ENCODE results near the gene APOBEC2. TPM values are rescaled to one million over a fixed set of nuclear protein-coding genes. Genes with fewer than 3 reads are reported as not detected.
A peak's percentile ranks its signal among the peaks of the same experiment; 100 is the strongest.

Gene APOBEC2
- total and polyA plus RNA-seq, 2 of the 13 experiments (the other 11 are each of a cell fraction or from before 2014, with no cell fraction given): 0.09 TPM; not detected in 1

- Histone ChIP-seq H3K27me3 (ENCODE audit: control insufficient read depth in 1 of 2, insufficient read depth in 2 of 2, low read length in 2 of 2) (no peaks in the 10 kb centered on the region), H3K27ac (ENCODE audit: extremely low read length, insufficient read depth, low read length) (no peak overlapping the region), H3K9ac (ENCODE audit: insufficient read depth, low read depth, low read length) (no peak overlapping the region), H3K4me3 (replicated peaks in 1 of 3; ENCODE audit: insufficient read depth in 1 of 3, low read depth in 2 of 3, low read length in 3 of 3) (no peak overlapping the region), H4K20me1 (ENCODE audit: insufficient read depth, low read length) (no peaks in the 10 kb centered on the region), H3K4me2 (ENCODE audit: low read depth, low read length) (no peak overlapping the region), H3K9me3 (ENCODE audit: low read length) (no peaks in the 10 kb centered on the region), H3K36me3 (replicated peaks in 1 of 2; ENCODE audit: control insufficient read depth in 1 of 2, insufficient read depth in 2 of 2, low read length in 2 of 2) (no peaks in the 10 kb centered on the region), H2AFZ (ENCODE audit: low read length) (no peak overlapping the region), H3K4me1 (ENCODE audit: insufficient read depth, low read length) (peaks cover 22% of the 10 kb centered on the region), H3K79me2 (ENCODE audit: insufficient read depth, low read length) (no peaks in the 10 kb centered on the region)
- FAIRE-seq: no peak
- 100% methylated on average over 1 of the region's 1 CpG for WGBS (ENCODE audit: low lambda C conversion rate)
- DNase-seq (ENCODE audit: low spot score): no peak
- intact Hi-C loops (cut with micrococcal nuclease; ENCODE audit: unreplicated experiment): no loop called here
- in situ Hi-C loops (cut with HindIII; ENCODE audit: extremely low pct_ligation_motif_present, low pct_unique_long_range_greater_than_20kb): no loop called here
- POLR2A ChIA-PET: no interaction called here
- ATAC-seq: no peak
- BruUV-seq (replicated peaks): no TSS peak
- TF ChIP-seq ZMYM4 (CRISPR knock-in tag; IDR thresholded peaks at IDR 0.05): no peak
- TF ChIP-seq ZNF329 (CRISPR knock-in tag; IDR thresholded peaks at IDR 0.05; ENCODE audit: low read depth): no peak
- CTCF ChIA-PET (ENCODE audit: low intra/inter-chr PET ratio, low total read pairs): no interaction called here
These were observed 35.3 kb upstream of the APOBEC2 start for GRCh38 chr6:41017663-41018062.

GRCh38 chr6:41021832-41022231 lies 31.2 kb upstream of the APOBEC2 start:
- Histone ChIP-seq H3K4me2 (ENCODE audit: low read depth, low read length) (no peak overlapping the region), H3K9ac (ENCODE audit: insufficient read depth, low read depth, low read length) (no peak overlapping the region), H3K27ac (ENCODE audit: extremely low read length, insufficient read depth, low read length) (no peak overlapping the region), H3K4me1 (ENCODE audit: insufficient read depth, low read length) (0 out of 2 replicates have a peak, but pooled peaks cover 7% of the 10 kb centered on the region), H3K4me3 (replicated peaks in 1 of 3; ENCODE audit: insufficient read depth in 1 of 3, low read depth in 2 of 3, low read length in 3 of 3) (no peak overlapping the region), H3K36me3 (replicated peaks in 1 of 2; ENCODE audit: control insufficient read depth in 1 of 2, insufficient read depth in 2 of 2, low read length in 2 of 2) (no peaks in the 10 kb centered on the region), H3K79me2 (ENCODE audit: insufficient read depth, low read length) (no peaks in the 10 kb centered on the region), H3K9me3 (ENCODE audit: low read length) (no peaks in the 10 kb centered on the region), H3K27me3 (ENCODE audit: control insufficient read depth in 1 of 2, insufficient read depth in 2 of 2, low read length in 2 of 2) (no peaks in the 10 kb centered on the region), H4K20me1 (ENCODE audit: insufficient read depth, low read length) (no peaks in the 10 kb centered on the region), H2AFZ (ENCODE audit: low read length) (no peak overlapping the region)
- no peak for FAIRE-seq
- DNase-seq (ENCODE audit: low spot score): peak; percentile 71
- peak; percentile 93 for ATAC-seq
- no TSS peak for BruUV-seq (replicated peaks)
- WGBS (ENCODE audit: low lambda C conversion rate): 50% methylated on average over 3 of the region's 3 CpGs
- CTCF ChIA-PET (ENCODE audit: low intra/inter-chr PET ratio, low total read pairs): interaction anchor here (1.1 to 1.5 kb wide), 3 partner anchors 16 to 127 kb away, joined by 3 to 5 read pairs (median 4); no protein-coding TSS in a partner anchor
- intact Hi-C loops (cut with micrococcal nuclease; ENCODE audit: unreplicated experiment): no loop called here
- in situ Hi-C loops (cut with HindIII; ENCODE audit: extremely low pct_ligation_motif_present, low pct_unique_long_range_greater_than_20kb): loop anchor here (5.0 kb wide), 1 partner anchor 125 kb away; no protein-coding TSS in a partner anchor
- TF ChIP-seq SMC3 (IDR thresholded peaks at IDR 0.05; ENCODE audit: low read length) (peak; percentile 44; the same call in 1 of the 2 replicates), STAG1 (CRISPR knock-in tag; IDR thresholded peaks at IDR 0.05) (peak; percentile 91), SALL1 (CRISPR knock-in tag; IDR thresholded peaks at IDR 0.05) (0 out of 2 replicates have a peak, but pooled peaks have one; percentile 10), XRCC5 (optimal IDR thresholded peaks at IDR 0.05; ENCODE audit: low read length) (peak; percentile 59), JUN (CRISPR knock-in tag; IDR thresholded peaks at IDR 0.05) (no peak), JDP2 (CRISPR knock-in tag; IDR thresholded peaks at IDR 0.05; ENCODE audit: borderline replicate concordance) (no peak), ZNF451 (CRISPR knock-in tag; IDR thresholded peaks at IDR 0.05) (0 out of 2 replicates have a peak, but pooled peaks have one; percentile 38), REPIN1 (CRISPR knock-in tag; IDR thresholded peaks at IDR 0.05; ENCODE audit: borderline replicate concordance, low read depth) (peak; percentile 52; the same call in 1 of the 2 replicates), ZNF331 (CRISPR knock-in tag; IDR thresholded peaks at IDR 0.05) (peak; percentile 26; the same call in 1 of the 2 replicates), ZNF34 (CRISPR knock-in tag; IDR thresholded peaks at IDR 0.05; ENCODE audit: borderline replicate concordance) (no peak), RXRB (CRISPR knock-in tag; IDR thresholded peaks at IDR 0.05; ENCODE audit: borderline replicate concordance) (peak; percentile 19; the same call in 1 of the 2 replicates), RAD21 (CRISPR knock-in tag; IDR thresholded peaks at IDR 0.05) (peak; percentile 51; the same call in 1 of the 2 replicates)
- TF ChIP-seq, protein P1, sequence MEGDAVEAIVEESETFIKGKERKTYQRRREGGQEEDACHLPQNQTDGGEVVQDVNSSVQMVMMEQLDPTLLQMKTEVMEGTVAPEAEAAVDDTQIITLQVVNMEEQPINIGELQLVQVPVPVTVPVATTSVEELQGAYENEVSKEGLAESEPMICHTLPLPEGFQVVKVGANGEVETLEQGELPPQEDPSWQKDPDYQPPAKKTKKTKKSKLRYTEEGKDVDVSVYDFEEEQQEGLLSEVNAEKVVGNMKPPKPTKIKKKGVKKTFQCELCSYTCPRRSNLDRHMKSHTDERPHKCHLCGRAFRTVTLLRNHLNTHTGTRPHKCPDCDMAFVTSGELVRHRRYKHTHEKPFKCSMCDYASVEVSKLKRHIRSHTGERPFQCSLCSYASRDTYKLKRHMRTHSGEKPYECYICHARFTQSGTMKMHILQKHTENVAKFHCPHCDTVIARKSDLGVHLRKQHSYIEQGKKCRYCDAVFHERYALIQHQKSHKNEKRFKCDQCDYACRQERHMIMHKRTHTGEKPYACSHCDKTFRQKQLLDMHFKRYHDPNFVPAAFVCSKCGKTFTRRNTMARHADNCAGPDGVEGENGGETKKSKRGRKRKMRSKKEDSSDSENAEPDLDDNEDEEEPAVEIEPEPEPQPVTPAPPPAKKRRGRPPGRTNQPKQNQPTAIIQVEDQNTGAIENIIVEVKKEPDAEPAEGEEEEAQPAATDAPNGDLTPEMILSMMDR (CRISPR knock-in tag; IDR thresholded peaks at IDR 0.05): peak; percentile 89
- POLR2A ChIA-PET: no interaction called here
